ENCODE results near the gene RNPEP.
"Not testable (repeated sequence)": the region's sequence is repeated elsewhere in the genome, so short reads cannot be mapped to it uniquely, and the experiment has no call there.

Gene RNPEP

DNA sequence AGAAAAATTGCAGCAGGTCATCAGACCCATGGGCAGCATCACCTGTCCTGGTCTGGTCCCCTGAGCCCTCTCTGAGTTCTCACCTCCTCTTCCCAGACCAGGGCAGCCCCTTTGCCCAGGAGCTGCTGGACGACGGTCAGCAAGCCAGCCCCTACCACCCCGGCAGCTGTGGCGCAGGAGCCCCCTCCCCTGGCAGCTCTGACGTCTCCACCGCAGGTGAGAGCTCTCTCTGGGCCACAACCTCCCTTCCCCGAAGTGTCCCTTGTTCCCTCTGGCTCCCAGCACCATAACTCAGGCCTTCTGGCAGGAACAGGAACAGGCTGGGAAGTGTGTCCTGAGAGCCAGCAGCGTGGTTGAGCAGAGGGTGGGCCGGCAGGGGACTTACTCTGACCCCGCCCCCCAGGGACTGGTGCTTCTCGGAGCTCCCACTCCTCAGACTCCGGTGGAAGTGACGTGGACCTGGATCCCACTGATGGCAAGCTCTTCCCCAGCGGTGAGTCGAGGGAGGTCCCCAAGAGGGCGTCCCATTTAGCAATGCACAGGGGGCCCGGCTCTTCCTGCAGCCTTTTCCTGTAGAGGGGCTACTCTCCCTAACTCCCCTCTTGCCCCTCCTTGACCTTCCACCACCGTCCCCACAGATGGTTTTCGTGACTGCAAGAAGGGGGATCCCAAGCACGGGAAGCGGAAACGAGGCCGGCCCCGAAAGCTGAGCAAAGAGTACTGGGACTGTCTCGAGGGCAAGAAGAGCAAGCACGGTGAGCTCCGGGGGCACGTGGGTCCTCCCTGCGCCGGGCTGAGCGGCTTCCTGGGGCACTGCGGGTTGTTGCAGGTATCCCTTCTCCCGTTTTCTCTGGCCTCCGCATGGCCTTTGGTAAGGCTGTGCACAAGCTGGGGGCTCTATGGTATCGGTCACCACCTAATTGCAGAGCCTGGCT, 30.4 kb downstream of the RNPEP start:
- DNase-seq: no peak

DNA sequence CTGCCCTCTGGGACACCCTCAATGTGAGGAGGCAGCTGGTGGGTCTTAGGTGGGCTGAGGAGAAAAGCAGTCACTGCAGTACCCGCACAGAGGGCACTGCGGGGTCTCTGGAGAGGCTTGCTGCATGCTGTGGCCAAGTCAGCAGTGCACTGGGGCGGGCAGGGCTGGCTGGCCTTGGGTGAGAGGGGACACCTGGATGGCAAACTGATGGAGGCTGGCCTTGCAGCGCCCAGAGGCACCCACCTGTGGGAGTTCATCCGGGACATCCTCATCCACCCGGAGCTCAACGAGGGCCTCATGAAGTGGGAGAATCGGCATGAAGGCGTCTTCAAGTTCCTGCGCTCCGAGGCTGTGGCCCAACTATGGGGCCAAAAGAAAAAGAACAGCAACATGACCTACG, 31.2 kb downstream of the RNPEP start:
- no peak for DNase-seq

DNA sequence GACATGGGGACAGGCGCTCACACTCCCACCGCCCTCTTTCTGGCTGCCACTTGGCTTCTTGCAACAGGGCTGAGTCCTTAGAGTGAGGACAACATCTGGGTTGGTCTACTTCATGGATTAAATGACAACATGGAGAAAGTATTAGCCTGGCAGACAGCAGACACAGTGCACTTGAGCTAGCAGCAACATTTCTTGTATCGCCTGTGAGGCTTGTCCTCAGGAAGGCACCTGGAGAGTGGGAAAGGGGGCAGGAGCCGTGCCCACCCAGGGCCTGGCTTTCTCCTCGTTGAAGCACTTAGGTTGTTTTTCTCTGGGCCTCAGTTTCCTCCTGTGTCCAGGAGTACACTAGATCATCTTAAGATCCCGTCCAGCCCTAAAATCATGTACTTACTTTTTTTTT, 31.6 kb downstream of the RNPEP start:
- DNase-seq: no peak

- DNase-seq: no peak
These were observed 32.6 kb downstream of the RNPEP start for GRCh38 chr1:202014915-202015661.

GRCh38 chr1:202015662-202015937, 33.2 kb downstream of the RNPEP start:
- no peak for DNase-seq

DNA sequence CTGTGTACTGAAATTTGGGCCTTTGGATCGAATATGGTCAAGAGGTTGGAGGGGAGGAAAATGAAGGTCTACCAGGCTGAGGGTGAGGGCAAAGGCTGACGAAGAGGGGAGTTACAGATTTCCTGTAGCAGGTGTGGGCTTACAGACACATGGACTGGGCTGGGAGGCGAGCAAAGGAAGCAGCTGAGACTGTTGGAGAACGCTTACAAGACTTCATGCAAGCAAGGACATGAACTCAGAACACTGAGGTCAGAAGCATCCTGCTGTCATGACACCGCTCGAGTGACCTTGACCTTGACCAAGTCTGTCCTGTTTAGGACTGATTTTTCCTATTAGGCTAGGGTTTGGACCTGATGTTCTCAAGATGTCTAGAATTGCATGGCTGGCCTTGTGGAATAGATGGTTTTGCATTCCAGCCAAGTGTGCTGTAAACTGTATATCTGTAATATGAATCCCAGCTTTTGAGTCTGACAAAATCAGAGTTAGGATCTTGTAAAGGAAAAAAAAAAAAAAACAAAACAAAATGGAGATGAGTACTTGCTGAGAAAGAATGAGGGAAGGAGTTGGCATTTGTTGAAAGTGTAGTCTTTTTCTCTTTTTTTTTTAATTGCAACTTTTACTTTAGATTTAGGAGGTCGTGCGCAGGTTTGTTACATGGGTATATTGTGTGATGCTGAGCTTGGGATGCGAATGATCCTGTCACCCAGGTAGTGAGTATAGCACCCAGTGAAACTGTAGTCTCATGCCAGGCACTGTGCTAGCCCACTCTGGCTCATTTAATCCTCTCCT, 33.8 kb downstream of the RNPEP start:
- DNase-seq: no peak

GRCh38 chr1:202016811-202017748, 34.6 kb downstream of the RNPEP start:
- DNase-seq: no peak

DNA sequence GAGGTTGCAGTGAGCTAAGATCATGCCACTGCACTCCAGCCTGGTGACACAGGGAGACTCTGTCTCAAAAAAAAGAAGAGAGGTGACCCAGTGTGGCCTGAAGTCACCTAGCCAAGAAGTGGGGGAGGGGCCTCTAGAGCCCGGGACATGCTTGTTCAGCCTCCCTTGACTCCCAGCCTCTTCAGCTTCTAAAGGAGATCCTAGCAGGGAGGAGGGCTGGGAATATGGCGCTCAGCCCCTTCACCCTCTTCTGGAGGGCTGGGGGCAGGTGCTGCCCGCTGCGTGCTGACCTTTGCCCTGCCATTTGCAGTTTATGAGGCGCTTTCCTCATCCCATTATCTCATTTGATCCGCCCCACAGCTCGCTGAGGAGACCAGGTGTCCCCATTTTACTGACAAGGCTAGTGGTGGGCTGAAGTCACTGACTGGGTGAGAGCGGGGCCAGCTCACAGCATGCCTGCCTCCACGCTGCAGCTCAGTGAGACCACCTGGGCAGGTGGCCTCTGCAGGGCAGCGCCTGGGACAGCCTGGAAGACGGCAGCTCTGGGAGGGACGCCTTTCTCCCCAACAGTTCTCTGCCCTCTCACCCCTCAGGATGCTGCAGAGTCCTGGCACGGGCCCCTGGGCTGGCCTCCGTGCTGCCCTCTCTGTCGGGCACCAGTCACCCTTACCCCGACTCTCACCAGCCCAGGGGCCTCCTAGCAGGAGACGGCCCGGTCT, 35.5 kb downstream of the RNPEP start:
- no peak for DNase-seq

- no peak for DNase-seq
These were observed 36.2 kb downstream of the RNPEP start for GRCh38 chr1:202018468-202019234.

DNA sequence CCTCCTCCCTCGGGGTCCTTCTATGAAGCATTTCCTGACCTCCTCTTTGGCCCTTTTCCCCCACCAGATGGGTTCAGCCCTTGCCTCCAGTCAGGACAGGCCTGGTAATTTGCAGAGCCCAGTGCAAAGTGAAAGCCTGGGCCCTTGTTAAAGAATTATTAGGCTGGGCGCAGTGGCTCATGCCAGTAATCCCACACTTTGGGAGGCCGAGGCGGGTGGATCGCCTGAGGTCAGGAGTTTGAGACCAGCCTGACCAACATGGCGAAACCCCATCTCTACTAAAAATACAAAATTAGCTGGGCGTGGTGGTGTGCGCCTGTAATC, 36.7 kb downstream of the RNPEP start:
- DNase-seq: not testable (repeated sequence)

- DNase-seq: no peak
These were observed 40.6 kb downstream of the RNPEP start for GRCh38 chr1:202023001-202023433.

DNA sequence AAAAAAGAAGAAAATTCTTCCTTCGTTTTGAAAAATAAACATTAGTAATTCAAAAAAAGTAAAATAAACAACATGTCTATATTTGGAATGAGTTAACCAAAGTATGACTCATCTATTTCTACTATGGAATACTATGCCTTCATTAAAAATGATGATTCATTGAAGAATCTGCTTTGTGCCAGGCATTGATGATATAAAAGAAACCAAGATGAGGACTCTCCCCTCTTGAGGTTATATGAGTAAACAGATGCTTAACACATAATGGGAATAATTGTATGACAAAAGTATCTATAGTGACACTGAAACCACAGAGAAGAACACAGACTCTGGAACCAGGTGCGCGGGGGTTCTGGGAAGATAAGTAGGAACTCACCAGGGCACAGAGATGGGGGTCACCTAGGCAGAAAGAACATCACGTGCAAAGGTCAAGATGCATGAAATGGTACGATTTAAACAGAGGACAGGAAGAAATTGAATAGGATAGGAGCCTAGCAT, 46.8 kb downstream of the RNPEP start:
- DNase-seq: peak; percentile 28

GRCh38 chr1:202029727-202030126, 47.3 kb downstream of the RNPEP start:
- no peak for DNase-seq

DNA sequence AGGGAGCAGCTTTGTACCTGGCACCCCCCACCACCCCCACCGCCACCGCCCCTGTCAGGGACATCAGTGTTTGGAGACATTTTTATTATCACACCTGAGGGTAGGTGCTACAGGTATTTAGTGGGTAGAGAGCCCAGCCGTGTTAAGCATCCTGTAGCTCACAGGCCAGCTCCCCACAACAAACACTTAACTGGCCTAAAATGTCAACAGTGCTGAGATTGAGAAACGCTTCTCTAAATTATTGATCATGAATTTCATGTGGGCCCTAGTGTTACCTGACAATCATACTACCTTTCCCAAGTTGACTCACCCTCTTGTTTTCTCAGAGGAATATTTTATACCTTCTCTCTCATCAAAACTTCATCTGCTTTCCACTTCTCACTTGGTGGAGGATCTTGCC, 49.3 kb downstream of the RNPEP start:
- DNase-seq: no peak

DNA sequence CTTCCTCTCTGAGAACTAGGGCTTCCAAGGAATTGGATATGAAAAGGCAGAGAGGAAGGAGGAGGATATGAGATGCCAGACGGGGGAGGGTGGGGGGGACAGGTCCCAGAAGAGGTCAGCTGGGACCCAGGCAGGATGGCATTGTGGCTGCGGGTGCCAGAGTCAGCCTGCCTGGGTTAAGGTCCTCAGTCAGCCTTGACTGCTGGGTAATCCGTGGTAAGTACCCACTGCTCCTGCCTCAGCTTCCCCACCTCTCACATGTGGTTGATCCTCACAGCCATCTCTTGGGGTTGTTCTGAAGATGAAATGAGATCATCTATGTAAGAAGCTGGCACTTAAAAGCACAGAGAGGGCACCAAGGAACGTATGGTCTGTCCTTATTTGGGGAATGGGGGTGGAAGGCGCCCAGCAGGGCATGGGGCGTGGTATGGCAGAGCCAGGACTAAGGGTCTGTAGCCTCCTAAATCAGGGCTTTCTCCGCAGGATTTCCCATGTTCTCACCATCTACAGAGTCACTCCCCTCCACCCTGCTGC, 51.8 kb downstream of the RNPEP start:
- no peak for DNase-seq

- DNase-seq: peak; percentile 99
These were observed 52.4 kb downstream of the RNPEP start for GRCh38 chr1:202034683-202035462.

DNA sequence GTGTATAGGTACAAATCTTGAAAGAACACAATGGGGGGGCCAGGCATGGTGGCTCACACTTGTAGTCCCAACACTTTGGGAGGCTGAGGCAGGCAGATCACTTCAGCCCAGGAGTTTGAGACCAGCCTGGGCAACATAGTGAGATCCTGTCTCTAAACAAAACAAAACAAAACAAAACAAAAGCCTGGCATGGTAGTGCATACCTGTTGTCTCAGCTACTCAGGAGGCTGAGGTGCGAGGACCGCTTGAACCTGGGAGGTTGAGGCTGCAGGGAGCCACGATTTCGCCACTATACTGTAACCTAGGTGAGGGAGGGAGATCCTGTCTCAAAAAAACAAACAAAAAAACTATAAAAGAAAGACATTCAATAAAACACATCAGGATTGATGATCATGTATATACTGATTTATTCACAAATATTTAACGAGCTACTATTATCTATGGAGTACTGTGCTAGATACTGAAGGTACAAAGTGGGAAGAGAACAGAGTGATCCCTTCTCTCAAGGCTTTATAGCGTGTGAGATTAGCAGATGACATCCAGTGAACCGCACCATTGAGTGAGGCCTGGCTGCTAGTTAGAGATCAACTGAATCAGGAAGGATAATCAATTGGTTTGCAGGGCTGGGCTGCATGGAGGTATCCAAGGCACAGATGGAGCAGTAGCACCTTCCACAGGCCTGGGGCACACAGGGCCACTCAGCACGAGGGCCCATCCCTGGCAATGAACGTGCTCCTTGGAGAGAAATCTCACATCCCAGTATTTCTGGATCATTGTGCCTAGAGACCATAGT, 54.3 kb downstream of the RNPEP start:
- no peak for DNase-seq

- no peak for DNase-seq
These were observed 55.4 kb downstream of the RNPEP start for GRCh38 chr1:202037706-202038296.
